Stimulated activated CD4-positive, alpha-beta T cell treated with anti-CD3 and anti-CD28 coated beads, Interleukin-15, amount 100 ng/mL, for 48 hours (primary cell): ENCODE measurements around the gene TXNDC2.

Source experiments
- DNase-seq, 2 donors: peaks; one replicate each; pipeline ENCODE4 v3.0.0-alpha.2; 2020; ENCODE audit warnings: low read depth in 2 of 2

Gene TXNDC2

GRCh38 chr18:9931678-9932077 lies 45.9 kb downstream of the TXNDC2 start:
- no peak for DNase-seq

- DNase-seq = no peak
Observed at GRCh38 chr18:9933865-9934264, 48.1 kb downstream of the TXNDC2 start.

- DNase-seq = no peak
Observed at GRCh38 chr18:9934274-9934673, 48.5 kb downstream of the TXNDC2 start.
